ENCODE results near the gene FAM89B.

DNA sequence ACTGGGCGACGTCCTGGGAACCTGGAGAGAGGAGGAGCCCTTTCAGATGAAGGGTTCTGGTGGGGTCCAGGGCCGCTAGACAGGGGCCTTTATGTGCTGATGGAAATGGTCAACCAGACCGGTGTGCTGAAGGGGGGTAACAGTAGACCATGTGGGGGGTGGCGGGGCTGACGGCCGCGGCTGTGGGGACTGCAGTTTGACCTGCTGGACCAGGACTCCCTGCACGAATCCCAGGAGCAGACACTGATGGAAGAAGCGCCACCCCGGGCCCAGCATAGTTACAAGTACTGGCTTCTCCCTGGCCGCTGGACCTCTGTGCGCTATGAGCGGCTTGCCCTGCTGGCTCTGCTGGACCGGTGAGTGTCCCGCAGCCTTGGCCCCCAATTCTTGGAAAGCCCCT lies 49.7 kb downstream of the FAM89B start:
- TF ChIP-seq, protein P1, sequence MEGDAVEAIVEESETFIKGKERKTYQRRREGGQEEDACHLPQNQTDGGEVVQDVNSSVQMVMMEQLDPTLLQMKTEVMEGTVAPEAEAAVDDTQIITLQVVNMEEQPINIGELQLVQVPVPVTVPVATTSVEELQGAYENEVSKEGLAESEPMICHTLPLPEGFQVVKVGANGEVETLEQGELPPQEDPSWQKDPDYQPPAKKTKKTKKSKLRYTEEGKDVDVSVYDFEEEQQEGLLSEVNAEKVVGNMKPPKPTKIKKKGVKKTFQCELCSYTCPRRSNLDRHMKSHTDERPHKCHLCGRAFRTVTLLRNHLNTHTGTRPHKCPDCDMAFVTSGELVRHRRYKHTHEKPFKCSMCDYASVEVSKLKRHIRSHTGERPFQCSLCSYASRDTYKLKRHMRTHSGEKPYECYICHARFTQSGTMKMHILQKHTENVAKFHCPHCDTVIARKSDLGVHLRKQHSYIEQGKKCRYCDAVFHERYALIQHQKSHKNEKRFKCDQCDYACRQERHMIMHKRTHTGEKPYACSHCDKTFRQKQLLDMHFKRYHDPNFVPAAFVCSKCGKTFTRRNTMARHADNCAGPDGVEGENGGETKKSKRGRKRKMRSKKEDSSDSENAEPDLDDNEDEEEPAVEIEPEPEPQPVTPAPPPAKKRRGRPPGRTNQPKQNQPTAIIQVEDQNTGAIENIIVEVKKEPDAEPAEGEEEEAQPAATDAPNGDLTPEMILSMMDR (IDR thresholded peaks at IDR 0.05; ENCODE audit: insufficient read depth, low read depth, low read length), result no peak
- no peak for TF ChIP-seq EZH2 (IDR thresholded peaks at IDR 0.05; ENCODE audit: insufficient read depth, low read length)

Measured in astrocyte (in vitro differentiated cells and primary cell).